ENCODE results near the gene CYP11A1.

Gene CYP11A1

GRCh38 chr15:74367296-74367854 lies at the start of gene CYP11A1:
CYP11A1 (minus strand) TSS chr15:74367646; CDS start chr15:74367585, 61 bp downstream.
- DNase-seq (ENCODE audit: low read depth in 2 of 2), result no peak

DNA sequence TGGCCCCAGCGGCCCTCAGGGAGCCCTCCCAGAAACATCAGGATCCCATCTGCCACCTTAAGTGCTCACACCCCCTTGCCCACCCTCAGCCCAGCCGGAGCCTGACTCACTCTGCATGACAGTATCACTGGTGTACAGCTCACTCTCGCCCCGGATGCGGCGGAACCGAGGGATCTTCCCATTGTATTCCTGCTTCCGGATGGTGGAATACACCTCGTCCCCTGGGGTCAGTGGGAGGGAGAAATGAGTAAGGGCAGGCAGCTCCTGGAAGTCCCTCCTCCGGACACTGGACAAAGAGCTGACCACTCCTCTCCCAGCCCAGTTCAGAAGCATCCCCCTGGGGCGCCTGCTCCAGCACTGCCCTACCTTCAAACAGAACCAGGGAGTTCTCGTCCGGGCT lies 49.8 kb upstream of the CYP11A1 start:
- DNase-seq (ENCODE audit: low read depth in 2 of 2), result no peak

- DNase-seq (ENCODE audit: low read depth in 2 of 2), result no peak
Measured at GRCh38 chr15:74415966-74416916, 48.8 kb upstream of the CYP11A1 start.

- no peak for DNase-seq (ENCODE audit: low read depth in 2 of 2)
Measured at GRCh38 chr15:74414603-74415338, 47.3 kb upstream of the CYP11A1 start.

- DNase-seq (ENCODE audit: low read depth in 2 of 2), result no peak
Measured at GRCh38 chr15:74414081-74414580, 46.7 kb upstream of the CYP11A1 start.

DNA sequence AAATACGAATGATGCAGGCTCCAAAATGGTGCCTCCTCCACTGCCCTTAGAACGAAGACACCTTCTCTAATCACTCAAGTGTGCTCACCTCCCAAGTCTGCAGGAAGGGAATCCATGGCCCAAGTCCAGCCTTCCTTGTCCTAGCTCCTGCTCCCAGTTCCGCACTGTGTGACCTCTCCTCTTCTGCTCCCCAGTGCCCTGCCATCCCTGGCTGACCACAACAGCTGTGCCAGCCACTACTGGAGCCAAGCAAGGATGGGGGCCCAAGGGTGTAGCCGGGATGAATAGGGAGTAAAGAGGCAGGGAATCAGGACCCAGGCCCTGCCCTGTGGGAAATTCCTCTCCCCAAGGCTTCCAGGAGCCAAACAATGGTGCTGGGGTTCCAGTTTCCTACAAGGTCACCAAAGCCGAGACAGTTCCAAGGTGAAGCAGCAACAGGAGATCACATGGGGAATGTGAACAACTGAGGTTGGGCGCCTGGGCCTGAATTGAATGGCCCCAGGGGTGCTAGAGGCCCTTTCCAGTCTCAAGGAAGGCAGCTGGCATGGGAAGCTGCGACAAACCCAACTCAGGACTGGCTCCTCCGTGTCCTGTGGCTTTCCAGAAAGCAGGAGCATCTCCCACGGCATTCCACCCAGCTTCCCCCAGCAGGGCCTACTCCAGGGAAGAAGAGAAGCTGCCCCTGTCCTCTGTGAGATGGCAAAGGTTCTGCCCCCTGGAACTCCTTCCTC lies 46.1 kb upstream of the CYP11A1 start:
- no peak for DNase-seq (ENCODE audit: low read depth in 2 of 2)

GRCh38 chr15:74412159-74412558 lies 44.7 kb upstream of the CYP11A1 start:
- DNase-seq (ENCODE audit: low read depth in 2 of 2), result no peak

GRCh38 chr15:74411686-74412085 lies 44.2 kb upstream of the CYP11A1 start:
- no peak for DNase-seq (ENCODE audit: low read depth in 2 of 2)

DNA sequence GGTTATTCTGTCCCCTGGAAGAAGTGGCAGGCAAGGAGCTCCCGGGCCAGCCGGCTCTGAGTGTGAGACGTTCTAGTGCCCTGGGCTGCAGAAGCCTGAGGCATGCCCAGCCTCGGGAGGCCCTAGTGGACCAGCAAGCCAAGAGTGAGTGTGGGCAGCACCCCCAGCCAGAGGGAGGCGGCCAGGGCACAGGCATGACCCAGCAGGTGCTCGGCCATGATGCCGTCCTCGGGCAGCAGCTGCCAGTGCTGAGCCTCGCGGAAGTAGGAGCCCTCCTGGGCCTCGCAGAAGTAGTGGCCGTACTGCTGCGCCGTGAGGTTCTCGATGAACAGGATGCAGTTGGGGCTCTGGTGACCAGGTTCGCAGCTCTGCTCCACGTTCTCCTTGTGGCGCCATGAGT lies 43.1 kb upstream of the CYP11A1 start:
- no peak for DNase-seq (ENCODE audit: low read depth in 2 of 2)

- no peak for DNase-seq (ENCODE audit: low read depth in 2 of 2)
Measured at GRCh38 chr15:74409225-74409624, 41.8 kb upstream of the CYP11A1 start.

DNA sequence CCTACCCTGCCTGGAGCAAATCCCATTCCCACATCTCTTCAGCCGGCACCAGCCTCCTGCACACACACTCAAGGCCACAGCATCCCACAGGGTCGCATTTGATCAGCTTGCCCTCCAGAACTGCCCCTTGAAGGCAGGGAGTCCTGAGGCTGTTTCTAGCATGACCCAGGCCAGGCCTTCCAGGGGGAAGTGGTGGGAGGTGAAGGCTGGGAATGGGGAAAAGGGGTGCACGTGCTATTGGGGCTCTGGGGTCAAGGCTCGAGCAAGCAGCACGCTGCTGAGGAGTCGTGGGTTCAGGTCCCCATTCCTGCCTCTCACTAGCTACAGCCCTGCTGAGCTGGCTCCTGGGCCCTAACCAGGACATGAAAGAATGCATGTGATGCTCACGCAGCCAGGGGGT lies 41.4 kb upstream of the CYP11A1 start:
- no peak for DNase-seq (ENCODE audit: low read depth in 2 of 2)

- no peak for DNase-seq (ENCODE audit: low read depth in 2 of 2)
Measured at GRCh38 chr15:74408385-74408784, 40.9 kb upstream of the CYP11A1 start.

DNA sequence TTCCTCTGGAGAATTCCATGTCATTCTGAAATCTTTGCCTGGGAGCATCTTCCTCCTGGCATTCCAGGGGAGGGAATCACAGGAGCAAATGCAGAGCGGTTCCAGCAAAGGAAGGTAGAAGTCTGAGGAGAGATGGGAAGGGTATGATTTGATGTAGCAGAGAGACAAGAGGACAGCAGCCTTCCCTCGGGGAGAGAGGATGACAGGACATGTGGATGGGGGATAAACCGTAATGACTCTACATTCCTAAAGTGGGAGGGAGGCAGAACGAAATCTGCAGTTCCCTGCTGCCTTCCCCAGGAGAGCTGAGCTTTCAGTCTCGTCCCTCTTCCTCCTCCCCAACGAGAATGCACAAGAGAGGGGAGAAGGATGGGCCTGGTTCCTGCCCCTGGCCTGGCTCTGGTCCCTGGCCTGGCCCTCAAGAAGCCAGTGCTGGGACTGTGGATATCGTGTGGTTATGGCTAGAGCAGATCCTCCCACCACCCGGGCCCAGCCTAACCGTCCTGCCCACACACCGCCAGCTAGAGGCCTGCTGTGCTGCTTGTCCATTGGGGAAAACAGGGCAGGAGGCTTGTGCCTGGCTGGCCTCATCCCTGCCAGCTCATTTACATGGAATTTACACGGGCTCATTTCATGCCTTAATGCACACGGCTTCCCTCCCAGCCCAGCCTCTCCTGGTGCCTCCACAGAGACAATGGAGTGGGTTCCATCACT lies 39.7 kb upstream of the CYP11A1 start:
- no peak for DNase-seq (ENCODE audit: low read depth in 2 of 2)

- DNase-seq (ENCODE audit: low read depth in 2 of 2), result no peak
Measured at GRCh38 chr15:74406517-74406916, 39.1 kb upstream of the CYP11A1 start.

- no peak for DNase-seq (ENCODE audit: low read depth in 2 of 2)
Measured at GRCh38 chr15:74405823-74406222, 38.4 kb upstream of the CYP11A1 start.

- DNase-seq (ENCODE audit: low read depth in 2 of 2), result no peak
Measured at GRCh38 chr15:74403991-74404563, 36.6 kb upstream of the CYP11A1 start.

DNA sequence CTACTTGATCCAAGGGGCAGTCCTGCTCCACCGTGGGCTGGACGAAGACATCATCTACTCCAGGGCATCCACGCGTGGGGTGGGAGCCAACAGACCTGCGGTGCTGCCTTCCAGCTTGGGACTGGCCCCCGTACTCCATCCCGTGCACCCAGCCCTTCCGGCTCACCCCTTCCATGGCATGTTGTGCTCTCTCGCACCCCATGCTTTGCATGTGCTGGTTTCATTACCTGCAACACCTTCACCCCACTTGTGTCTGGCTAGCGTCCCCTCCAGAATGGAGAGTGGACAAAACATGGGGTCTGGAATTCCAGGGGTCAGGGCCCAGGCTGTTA lies 36.1 kb upstream of the CYP11A1 start:
- DNase-seq (ENCODE audit: low read depth in 2 of 2), result no peak

- peak; percentile 11 to 37 for DNase-seq (ENCODE audit: low read depth in 2 of 2)
Measured at GRCh38 chr15:74402873-74403587, 35.6 kb upstream of the CYP11A1 start.

DNA sequence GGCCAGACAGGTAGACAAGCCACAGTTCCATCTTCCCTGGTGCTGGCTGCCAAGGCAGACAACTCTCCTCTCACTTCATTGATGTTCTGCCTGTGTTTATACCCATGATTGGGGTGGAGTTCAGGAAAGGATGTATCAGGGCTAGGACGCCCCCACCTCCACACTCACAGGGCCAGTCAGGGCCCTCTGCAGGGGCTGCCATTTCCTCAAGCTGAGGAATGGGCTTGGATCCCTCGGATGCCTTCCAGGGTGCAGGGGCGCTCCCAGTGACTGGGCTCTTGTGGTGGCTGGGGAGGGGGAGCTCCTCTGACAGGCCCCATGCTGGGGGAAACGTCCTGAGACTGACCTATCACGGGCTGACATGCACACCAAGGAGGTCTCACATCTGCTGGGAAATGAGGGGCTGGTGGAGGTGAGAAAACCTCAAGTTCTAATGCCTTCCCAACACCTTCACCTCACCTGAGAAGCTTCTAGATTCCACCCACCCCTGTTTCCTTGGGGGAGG lies 34.9 kb upstream of the CYP11A1 start:
- DNase-seq (ENCODE audit: low read depth in 2 of 2), result no peak
